Neural progenitor cell (in vitro differentiated cells): ENCODE data around the gene SIL1.

Experiments used
- EZH2 ChIP-seq: fragments of 200-600 bp; sonication (generic); IDR thresholded peaks from 2 replicates; pipeline ENCODE4 v1.6.1; 2017; ENCODE audit warnings: antibody characterized with exemption, mild to moderate bottlenecking, moderate library complexity
- EZH2phosphoT487 ChIP-seq: fragments of 200-600 bp; sonication (generic); IDR thresholded peaks from 2 replicates; pipeline ENCODE4 v1.6.1; 2017; ENCODE audit warnings: antibody characterized with exemption
- TF ChIP-seq, protein P1 (sequence below): fragments of 200-600 bp; sonication (generic); IDR thresholded peaks from 2 replicates; pipeline ENCODE4 v1.5.1; 2017; ENCODE audit warnings: antibody characterized with exemption, mild to moderate bottlenecking

DNA sequence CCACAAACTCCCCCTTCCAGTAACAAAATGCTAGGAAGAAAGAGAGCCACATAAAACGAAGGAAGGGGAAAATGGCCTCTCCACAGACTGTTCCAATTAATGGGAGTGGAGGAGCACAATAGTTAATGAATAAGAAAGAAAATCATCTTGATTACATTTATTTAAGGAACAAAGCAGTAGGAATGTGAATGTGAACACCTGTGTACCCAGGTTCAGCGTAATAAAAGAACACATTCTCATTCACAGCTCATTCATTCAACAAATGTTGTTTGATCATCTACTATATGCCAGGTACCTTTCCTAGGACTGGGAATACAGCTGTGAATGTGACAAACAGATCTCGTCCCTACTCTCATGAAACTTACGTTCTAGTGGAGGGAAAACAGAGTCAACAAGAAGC is 35.7 kb downstream of the SIL1 start:
- TF ChIP-seq EZH2phosphoT487, result no peak
- TF ChIP-seq, protein P1, sequence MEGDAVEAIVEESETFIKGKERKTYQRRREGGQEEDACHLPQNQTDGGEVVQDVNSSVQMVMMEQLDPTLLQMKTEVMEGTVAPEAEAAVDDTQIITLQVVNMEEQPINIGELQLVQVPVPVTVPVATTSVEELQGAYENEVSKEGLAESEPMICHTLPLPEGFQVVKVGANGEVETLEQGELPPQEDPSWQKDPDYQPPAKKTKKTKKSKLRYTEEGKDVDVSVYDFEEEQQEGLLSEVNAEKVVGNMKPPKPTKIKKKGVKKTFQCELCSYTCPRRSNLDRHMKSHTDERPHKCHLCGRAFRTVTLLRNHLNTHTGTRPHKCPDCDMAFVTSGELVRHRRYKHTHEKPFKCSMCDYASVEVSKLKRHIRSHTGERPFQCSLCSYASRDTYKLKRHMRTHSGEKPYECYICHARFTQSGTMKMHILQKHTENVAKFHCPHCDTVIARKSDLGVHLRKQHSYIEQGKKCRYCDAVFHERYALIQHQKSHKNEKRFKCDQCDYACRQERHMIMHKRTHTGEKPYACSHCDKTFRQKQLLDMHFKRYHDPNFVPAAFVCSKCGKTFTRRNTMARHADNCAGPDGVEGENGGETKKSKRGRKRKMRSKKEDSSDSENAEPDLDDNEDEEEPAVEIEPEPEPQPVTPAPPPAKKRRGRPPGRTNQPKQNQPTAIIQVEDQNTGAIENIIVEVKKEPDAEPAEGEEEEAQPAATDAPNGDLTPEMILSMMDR, result no peak
- no peak for TF ChIP-seq EZH2
